ENCODE results near the gene TRAK2.

GRCh38 chr2:201450954-201451291 lies 335 bp downstream of the TRAK2 start:
- TF ChIP-seq, protein P1, sequence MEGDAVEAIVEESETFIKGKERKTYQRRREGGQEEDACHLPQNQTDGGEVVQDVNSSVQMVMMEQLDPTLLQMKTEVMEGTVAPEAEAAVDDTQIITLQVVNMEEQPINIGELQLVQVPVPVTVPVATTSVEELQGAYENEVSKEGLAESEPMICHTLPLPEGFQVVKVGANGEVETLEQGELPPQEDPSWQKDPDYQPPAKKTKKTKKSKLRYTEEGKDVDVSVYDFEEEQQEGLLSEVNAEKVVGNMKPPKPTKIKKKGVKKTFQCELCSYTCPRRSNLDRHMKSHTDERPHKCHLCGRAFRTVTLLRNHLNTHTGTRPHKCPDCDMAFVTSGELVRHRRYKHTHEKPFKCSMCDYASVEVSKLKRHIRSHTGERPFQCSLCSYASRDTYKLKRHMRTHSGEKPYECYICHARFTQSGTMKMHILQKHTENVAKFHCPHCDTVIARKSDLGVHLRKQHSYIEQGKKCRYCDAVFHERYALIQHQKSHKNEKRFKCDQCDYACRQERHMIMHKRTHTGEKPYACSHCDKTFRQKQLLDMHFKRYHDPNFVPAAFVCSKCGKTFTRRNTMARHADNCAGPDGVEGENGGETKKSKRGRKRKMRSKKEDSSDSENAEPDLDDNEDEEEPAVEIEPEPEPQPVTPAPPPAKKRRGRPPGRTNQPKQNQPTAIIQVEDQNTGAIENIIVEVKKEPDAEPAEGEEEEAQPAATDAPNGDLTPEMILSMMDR (IDR thresholded peaks at IDR 0.05) = no peak
- no peak for TF ChIP-seq EP300 (IDR thresholded peaks at IDR 0.05)
- TF ChIP-seq POLR2A (IDR thresholded peaks at IDR 0.05) = no peak

Data from stomach (tissue), 4 donors.